Left ventricle myocardium superior (tissue), 1 donor: ENCODE data around the gene TCF25. TPM values are rescaled to one million over a fixed set of nuclear protein-coding genes. Genes with fewer than 3 reads are reported as not detected.
A peak's percentile ranks its signal among the peaks of the same experiment; 100 is the strongest.

Experiments
- ATAC-seq: fragments of 200-7000 bp; cut with Tn5 transposase; one replicate; pipeline ENCODE4 v1.9.1; 2020; ENCODE audit warnings: mild to moderate bottlenecking, moderate library complexity
- DNase-seq: peaks from one replicate; pipeline ENCODE4 v3.0.0-alpha.2; 2020
- intact Hi-C: fragments of 100-400 bp; cut with micrococcal nuclease; formaldehyde crosslinking; loops from one replicate; pipeline ENCODE4 v1.11.0; 2022
- total RNA-seq: library from RNA; stranded (reverse); fragmentation: NEBNext Ultra II Directional; extraction: Animal tissue kit (Norgen Biotek cat#: 25700); gene quantifications from one replicate; pipeline ENCODE4 v1.2.1, GENCODE V29; 2021
- donor health status: DM: no; HTN: yes; CAD: no; lungs with severe emphysema.

The TCF25 gene
- total RNA-seq, 1 donor from 2014 or later: 86.3 TPM

DNA sequence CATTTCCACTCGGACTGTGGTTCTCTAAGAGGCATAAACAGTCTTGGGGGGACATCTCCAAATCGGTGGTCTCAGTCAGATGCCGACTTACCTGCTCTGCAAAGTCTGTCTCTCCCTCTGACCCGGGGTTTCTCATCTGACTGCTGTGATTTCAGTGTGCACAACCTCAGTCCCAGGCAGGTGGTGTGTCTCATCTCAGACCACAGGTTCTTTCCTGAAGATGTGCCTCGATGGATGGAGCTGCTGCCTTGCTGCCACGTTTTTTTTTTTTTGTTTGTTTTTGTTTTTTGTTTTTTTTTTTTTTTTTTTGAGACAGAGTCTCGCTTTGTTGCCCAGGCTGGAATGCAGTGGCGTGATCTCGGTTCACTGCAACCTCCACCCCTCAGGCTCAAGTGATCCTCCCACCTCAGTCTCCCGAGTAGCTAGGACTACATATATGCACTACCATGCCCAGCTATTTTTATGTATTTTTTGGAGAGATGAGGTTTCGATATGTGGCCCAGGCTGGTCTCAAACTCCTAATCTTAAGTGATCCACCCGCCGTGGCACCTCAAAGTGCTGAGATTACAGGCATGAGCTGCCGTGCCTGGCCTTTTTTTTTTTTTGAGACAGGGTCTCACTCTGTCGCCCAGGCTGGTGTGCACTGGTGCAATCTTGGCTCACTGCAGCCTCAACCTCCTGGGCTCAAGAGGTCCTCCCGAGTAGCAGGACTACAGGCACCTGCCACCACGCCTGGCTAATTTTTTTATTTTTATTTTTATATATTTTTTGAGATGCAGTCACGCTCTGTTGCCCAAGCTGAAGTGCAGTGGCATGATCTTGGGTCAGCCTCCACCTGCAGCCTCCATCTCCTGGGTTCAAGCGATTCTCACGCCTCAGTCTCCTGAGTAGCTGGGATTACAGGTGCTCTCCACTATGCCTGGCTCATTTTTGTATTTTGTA lies 29.7 kb upstream of the TCF25 start:
- intact Hi-C loops: no loop called here
- ATAC-seq (no peak), DNase-seq (no peak)

DNA sequence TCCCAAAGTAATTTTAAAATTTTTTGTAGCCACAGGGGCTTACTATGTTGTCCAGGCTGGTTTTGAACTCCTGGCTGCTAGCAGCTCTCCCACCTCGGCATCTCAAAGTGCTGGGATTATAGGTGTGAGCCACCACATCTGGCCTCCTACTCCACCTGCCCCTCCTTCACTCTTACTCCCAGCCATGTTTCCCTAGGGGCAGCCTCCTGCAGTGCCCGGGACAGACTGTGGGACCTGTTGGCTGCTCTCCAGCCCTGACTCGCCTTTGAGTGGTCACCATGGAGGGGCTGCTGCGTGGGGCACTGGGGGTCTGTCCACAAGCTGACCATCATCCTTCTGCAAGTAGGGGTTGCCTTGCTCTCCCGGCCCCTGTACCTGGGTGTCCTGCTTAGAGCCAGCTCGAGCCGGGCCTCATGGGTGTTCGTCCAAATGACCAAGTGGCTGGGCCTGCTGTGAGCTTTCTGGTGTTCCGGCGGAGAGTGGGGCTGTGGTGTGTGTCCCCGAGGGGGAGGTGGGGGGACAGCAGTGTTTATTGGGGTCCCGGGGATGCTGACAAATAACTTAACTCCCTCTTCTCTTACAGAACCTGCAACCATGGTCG lies 28.6 kb upstream of the TCF25 start:
- intact Hi-C loops: no loop called here
- no peak for ATAC-seq

DNA sequence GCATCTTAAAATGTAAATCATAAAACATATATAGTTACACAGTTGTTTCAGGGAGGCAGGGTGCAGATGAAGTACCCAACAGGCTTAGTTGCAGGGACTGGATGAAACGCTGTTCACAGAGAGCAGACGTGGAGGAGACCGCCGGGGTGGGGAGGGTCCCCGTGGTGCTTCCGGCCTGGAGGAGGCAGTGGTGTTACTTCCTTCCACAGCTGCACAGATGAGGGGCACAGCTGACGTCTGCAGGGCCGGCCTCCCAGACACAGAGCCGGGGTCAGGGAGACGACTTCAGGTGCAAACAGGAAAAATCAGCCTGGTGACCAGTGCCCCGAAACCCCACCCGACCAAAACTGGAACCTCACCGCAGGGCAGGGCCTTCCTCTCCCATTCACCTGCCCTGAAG lies 28.0 kb upstream of the TCF25 start:
- no peak for DNase-seq
- intact Hi-C loops: no loop called here

More for the DNA sequence above, 28.6 kb upstream of the TCF25 start:
- no peak for DNase-seq

DNA sequence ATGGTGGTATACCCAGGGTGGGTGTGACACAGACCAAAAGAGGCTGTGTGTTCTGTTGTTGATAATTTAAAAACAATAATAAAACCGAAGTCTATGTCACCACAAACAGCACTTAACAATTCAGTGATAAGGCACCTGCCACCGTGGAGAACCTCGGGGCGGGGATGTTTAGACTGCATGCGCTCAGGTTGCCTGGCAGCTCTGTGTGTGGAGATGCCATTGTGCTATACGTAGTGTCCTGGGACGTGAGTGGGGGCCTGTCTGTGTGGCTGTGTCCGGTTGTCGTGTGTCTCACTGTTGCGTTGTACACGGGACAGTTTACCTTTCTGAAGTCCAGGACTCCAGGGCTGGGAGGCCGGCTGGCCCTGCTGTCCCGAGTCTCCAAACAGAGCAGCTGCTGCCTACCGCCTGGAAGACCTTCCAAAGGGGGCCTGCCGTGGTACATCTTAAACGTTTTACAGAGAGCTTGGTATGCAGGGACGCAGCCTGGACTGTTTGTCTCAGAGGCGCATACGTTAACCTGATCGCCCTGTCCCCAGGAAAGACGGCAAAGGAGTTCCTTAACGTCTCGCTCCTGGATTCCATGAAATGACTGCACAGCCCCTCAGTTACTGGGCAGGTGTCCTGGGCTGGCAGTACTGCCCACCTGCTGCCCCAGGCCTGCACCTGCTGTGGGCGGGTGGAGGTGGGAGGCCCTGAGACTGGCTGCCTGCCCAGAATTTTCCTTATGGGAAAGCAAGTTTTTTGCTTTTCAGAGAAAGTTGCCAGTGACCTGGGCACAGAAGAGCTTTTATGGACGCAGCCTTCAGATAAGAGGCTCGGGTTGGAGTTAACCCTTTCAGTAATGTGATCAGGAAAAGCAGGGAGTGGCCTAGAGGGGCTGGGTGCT lies 26.1 kb upstream of the TCF25 start:
- no peak for ATAC-seq
- intact Hi-C loops: no loop called here
- DNase-seq: no peak

More for the DNA sequence above, 28.0 kb upstream of the TCF25 start:
- no peak for ATAC-seq

DNA sequence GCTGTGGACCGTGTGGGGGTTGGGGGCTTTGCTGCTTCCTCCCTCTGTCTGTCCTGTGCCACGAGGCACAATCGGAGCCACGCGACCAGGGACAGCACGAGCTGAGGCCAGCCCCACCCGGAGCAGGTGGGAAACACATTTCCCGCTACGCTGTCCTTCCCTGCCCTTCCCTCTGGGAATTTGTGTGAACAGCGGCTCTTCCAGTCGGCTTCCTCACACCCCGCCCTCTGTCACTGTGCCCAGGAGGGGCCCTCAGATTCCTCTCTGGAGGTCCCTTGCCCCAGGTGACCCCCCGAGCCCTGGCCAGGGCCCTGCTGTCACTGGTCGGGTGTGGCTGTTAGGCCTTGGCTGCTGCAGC lies 25.5 kb upstream of the TCF25 start:
- intact Hi-C loops: no loop called here
- no peak for DNase-seq
- peak; percentile 71 for ATAC-seq

DNA sequence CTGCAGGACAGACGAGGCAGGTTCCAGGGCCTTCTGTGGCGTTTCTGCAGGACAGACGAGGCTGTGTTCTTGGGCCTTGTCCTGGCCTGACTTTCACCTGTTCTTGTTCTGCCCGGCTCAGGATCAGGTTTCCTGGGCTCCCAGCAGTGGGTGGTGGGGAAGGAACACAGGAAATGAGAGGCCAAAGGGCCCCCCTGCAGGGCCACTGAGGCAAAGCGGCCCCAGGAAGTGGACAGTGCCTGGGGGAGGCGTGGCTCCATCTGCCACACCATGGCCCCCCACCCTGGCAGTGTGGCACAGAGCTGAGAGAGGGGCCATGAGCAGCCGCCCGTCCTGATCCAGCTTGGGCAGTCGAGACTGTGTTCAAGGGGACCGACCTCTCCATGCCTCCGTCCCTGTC lies 24.4 kb upstream of the TCF25 start:
- ATAC-seq (no peak), DNase-seq (no peak)
- intact Hi-C loops: no loop called here

DNA sequence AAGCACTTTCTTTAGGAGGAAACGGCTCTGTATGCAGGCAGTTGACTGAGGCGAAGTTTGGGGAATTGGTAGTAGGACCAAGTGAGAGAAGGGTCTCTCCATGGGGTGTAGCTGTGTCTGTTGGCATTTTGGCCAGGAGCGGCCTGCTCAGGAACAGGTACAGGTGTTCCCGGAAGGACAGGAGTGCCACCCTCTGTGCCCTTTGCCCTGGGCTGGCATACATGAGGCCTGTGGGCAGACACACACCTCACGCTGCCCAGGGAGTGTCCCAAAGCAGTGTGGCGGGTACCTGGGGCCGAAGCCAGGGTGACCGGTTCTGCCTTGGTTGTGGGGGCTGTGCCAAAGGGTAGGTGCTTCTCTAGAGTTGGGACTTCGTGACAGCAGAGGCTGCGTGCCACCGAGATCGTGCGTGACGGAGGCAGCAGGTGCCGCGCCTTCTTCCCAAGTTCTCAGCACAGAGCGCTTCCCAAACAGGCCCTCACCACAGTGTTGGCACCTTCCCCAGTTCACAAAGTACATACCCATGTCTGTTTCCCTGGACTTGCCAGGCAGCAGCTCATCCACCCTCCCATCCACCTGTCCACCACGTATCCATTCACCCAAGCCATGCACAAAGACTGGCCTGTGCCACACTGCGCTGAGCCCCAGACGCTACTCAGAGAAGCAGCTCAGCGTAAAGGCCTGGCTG lies 19.9 kb upstream of the TCF25 start:
- intact Hi-C loops: no loop called here
- ATAC-seq (no peak), DNase-seq (no peak)

DNA sequence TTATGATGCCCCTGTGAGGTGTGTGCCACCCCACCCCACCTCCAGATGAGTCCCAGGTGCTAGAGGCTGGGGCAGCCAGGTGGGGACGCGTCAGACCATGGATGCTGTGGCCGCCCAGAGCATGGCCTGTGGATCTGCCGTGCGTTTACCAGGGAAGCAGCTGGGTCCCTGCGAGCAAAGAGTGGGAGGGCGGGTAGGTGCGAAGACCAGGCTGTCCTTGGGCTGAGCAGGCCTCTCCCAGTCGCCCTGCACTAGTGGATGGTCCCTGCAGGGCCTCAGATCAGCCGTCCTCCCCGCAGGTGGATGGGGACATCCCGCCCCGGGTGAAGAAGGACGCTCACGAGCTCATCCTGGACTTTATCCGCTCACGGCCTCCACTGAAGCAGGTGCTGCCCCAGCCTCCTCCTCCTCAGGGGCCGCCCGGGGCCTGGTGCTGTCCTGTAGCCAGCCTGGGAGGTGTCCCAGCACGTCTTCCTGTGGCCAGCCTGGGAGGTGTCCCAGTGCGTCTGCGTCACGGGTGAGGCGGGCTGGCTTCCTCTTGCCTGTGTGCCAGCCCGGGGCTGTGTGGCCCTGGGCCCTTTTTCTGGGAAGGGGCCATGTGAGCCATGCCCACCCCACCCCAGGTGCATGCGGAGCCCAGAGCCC lies 18.0 kb upstream of the TCF25 start:
- intact Hi-C loops: no loop called here
- no peak for DNase-seq
- ATAC-seq: no peak

DNA sequence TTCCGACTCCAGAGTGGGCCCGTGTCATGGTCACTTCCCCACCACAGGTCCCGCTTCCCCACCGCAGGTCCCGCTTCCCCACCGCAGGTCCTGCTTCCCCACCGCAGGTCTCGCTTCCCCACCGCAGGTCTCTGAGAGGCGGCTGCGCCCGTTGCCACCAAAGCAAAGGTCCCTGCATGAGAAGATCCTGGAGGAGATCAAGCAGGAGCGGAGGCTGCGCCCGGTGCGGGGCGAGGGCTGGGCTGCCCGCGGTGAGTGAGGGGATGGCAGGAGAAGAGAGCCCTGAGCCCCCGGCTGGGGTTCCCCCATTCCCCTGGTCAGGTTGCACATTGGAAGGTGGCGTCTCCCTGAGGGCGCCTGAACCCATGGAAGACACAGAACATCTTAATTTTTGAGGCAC lies 17.4 kb upstream of the TCF25 start:
- intact Hi-C loops: no loop called here
- no peak for DNase-seq
- ATAC-seq: no peak

DNA sequence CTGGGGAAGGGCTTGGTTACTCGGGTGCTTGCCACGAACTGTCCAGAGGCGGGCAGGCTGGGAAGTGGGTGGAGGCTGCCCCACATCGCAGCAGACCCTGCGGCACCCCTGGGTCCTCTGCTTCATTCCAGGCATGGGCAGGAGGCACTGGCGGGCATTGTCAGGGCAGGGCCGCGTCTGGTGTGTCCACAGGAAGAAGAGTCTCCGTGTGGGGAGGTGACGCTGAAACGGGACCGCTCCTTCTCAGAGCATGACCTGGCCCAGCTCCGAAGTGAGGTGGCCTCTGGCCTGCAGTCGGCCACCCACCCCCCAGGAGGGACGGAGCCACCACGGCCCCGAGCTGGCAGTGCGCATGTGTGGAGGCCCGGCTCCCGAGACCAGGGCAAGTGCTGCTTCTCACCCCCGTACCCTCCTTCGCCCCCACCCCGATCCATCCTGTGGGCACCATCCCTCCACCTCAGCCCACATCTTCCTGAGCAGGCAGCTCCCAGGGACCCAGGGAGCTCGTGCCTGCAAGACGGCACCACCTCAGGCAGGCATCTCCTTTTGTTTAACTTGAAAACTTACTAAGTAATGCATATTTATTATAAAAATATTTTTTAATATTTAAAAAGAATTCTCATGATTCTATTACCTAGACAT lies 14.3 kb upstream of the TCF25 start:
- intact Hi-C loops: no loop called here
- DNase-seq: no peak

DNA sequence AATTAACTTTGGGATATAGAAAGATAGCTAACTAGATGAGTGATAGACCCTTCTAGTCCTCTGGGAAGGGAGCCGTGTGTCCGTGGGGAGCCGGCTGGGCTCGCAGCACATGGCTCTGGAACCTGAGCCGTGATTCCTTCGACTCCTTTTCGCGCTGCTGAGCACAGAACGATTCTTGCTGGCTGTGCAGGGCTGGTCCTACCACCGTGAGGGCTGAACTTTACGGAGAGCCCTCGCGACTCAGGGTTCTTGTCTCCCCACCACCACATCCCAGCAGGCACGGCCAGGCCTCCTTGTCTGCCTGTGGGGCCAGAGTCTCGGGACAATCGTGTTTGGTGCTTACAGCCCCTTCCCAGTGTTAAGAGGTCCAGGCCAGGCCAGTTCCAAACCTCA lies 13.8 kb upstream of the TCF25 start:
- ATAC-seq: no peak
- intact Hi-C loops: no loop called here
- no peak for DNase-seq

More for the DNA sequence above, 14.3 kb upstream of the TCF25 start:
- ATAC-seq: no peak

DNA sequence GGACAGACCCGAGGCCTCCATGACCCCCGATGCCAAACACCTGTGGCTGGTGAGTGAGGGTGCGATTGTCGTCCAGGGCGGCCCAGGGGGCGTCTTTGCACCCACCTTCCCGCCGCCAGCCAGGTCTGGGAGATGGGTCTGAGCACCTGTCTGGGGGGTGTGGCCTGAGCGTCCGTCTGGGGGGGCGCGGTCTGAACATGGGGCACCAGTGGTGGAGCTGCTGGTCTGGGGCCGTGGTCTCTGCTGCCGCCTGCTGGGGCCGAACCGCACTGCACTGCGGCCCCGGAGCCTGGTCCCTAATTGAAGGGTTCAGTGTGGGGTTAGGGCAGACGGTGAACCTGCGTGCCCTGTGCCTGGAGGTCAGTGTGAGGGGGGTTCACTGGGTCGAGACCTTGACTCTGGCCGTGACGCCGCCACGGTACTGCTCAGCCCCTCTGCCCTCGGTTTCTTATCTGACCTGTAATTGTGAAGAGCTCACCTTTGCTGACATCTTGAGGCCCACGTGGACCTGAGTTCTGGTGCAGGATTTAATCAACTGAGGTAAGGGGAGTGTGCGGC lies 12.6 kb upstream of the TCF25 start:
- DNase-seq (peak; percentile 76), ATAC-seq (peak; percentile 78)
- intact Hi-C loops: no loop called here

DNA sequence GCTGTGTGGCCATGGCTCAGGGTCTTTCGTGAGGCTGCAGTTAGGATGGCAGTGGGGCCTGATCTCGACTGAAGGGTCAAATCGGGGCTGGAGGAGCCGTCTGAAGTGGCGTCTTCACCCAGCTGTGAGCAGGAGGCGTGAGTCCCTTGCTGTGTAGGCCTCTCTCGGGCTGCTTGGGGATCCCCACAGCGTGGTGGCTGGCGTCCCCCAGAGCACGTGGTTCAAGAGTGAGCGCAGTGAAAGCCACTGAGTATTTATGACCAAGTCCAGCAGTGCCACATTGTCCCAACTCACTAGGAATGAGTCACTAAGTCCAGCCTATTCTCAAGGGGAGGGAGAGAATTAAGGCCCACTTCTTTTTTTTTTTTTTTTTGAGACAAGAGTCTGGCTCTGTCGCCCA lies 11.7 kb upstream of the TCF25 start:
- intact Hi-C loops: no loop called here
- DNase-seq (no peak), ATAC-seq (no peak)

DNA sequence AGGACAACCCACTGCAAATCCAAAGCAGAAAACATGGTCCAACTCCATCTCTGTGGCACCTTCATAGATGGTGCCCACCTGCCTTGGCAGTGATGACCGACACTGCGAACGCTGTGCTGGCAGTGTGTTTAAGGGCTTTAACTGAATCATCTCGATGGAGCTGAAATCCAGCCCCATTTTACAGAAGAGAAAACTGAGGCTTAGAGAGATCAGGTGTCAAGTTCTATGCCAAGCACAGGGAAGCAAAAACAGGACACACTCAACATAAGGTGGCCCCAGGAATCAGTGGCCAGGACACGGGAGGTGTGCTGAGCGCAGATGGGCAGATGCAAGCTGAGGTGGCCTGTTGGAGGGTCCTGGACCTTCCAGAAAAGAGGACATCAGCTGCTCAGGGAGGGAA lies 10.7 kb upstream of the TCF25 start:
- intact Hi-C loops: no loop called here

DNA sequence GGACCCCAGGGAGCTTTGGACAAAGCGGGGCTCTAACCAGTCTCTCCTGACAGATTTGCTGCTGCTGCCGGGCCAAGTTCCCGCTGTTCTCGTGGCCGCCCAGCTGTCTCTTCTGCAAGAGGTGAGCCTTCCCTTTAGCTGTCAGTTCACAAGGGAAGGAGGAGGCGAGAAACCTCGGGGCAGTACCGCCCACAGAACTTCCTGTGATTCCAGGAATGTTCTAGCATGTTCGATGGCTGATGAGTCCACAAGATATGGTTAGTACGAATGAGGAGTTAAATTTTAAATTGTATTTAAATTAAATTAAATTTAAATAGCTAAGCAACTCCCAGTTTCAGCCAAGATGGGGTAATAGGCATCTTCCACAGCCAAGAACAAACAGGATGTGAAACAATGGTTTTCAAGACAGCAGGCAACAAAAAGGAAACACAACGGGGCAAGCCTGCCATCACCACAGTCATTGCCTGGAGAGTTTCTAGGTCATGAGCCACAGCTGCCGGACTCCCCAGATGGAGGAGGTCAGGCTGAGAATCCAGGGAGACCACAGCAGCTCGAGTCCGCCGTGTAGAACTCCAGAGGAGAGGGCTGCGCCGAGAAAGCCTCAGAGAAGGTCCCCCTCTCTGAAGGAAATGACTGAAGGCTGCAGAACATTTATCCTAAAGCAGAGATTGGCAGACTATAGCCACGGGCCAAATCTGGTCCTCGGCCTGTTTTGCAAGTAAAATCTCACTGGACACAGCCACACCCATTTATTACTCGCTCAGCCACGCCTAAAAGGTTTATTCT lies 9.5 kb upstream of the TCF25 start:
- ATAC-seq: peak; percentile 60
- peak; percentile 59 for DNase-seq
- intact Hi-C loops: no loop called here

More for the DNA sequence above, 10.7 kb upstream of the TCF25 start:
- ATAC-seq (no peak), DNase-seq (no peak)

DNA sequence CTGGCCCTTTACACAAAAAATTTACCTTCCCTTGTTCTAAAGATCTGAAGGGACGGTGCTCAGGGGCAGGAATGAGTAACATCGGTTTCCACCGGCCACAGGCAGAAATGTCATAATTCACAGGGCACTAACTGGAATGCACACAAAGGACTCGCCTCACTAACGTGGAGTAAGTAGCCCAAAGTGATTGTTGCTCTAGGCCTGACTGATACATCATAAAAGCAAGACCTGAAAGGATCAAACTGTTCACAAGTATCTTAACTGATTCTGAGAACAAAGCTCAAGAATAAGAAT lies 8.9 kb upstream of the TCF25 start:
- intact Hi-C loops: no loop called here
- ATAC-seq (no peak), DNase-seq (no peak)

DNA sequence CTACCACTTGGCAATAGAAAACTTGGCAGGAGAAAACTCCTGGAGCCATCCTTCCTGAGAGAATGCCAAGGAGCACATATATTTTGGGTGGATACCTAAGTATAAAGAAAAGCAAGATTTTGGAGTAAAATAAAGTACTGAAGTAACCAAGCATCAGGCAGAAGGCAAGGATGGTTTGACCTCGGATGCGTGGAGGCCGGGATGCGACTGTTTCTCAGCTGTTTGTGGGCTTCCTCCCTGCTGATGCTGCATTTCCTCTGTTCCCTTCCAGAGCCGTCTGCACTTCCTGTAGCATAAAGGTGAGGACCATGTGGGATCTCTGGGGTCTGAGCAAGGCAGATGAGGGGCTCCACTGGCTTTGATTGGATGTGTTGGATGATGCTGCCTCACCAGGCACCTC lies 5.5 kb upstream of the TCF25 start:
- DNase-seq (no peak), ATAC-seq (no peak)
- intact Hi-C loops: no loop called here

DNA sequence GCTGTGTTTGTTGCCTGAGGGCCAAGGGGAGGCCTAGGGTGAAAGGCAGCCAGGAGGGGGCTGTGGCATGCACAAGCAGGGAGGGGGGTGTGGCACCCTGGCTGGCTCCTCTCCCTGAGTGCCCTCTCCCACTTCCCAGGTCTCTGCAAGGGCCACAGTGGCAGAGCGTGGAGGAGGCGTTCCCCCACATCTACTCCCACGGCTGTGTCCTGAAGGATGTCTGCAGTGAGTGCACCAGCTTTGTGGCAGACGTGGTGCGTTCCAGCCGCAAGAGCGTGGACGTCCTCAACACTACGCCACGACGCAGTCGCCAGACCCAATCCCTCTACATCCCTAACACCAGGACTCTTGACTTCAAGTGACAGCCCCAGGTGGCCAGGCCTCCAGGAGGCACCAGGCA lies 3.5 kb upstream of the TCF25 start:
- no peak for DNase-seq
- ATAC-seq: no peak
- intact Hi-C loops: no loop called here
